Measurements from ENCODE around the gene KIF6. TPM values are rescaled to one million over a fixed set of nuclear protein-coding genes. Genes with fewer than 3 reads are reported as not detected.
"Not testable (repeated sequence)": the region's sequence is repeated elsewhere in the genome, so short reads cannot be mapped to it uniquely, and the experiment has no call there.

The KIF6 gene
- total RNA-seq, 4 donors from 2014 or later = 0.26 to 1.8 (median 1.6) TPM; not detected in 1

DNA sequence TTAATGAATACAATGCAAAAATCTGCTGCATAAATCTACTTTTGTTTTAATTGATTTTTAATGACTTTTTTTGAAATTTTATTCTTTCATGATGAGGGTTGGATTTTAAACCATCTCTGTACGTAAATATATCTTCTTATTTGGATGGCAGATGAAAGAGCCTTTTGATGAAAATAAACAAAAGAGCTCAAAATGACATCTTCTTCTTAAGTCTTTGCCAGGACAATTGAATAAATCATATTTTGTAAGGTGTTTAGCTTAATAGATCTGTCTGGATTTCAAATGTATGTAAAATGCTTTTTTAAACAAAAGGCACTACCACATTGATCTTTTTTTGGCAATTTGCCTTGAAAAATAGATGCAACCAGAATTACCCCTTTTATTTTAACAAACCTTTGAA lies 39.3 kb downstream of the KIF6 start:
- no peaks in the 10 kb centered on the region for H3K36me3 ChIP-seq
- no peak for TF ChIP-seq POLR2A (IDR thresholded peaks at IDR 0.05)
- TF ChIP-seq, protein P1, sequence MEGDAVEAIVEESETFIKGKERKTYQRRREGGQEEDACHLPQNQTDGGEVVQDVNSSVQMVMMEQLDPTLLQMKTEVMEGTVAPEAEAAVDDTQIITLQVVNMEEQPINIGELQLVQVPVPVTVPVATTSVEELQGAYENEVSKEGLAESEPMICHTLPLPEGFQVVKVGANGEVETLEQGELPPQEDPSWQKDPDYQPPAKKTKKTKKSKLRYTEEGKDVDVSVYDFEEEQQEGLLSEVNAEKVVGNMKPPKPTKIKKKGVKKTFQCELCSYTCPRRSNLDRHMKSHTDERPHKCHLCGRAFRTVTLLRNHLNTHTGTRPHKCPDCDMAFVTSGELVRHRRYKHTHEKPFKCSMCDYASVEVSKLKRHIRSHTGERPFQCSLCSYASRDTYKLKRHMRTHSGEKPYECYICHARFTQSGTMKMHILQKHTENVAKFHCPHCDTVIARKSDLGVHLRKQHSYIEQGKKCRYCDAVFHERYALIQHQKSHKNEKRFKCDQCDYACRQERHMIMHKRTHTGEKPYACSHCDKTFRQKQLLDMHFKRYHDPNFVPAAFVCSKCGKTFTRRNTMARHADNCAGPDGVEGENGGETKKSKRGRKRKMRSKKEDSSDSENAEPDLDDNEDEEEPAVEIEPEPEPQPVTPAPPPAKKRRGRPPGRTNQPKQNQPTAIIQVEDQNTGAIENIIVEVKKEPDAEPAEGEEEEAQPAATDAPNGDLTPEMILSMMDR (IDR thresholded peaks at IDR 0.05) = no peak
- no peak overlapping the region for H3K27ac ChIP-seq
- intact Hi-C loops (cut with DNase I; ENCODE audit: low total_unique reads) = no loop called here
- no peaks in the 10 kb centered on the region for H3K4me1 ChIP-seq
- no peaks in the 10 kb centered on the region for H3K27me3 ChIP-seq
- no peak overlapping the region for H3K4me3 ChIP-seq
- no peaks in the 10 kb centered on the region for H3K9me3 ChIP-seq
- DNase-seq = no peak

- no peaks in the 10 kb centered on the region for H3K9me3 ChIP-seq
- H3K36me3 ChIP-seq = no peaks in the 10 kb centered on the region
- intact Hi-C loops (cut with DNase I; ENCODE audit: low total_unique reads) = no loop called here
- no peak overlapping the region for H3K4me3 ChIP-seq
- no peaks in the 10 kb centered on the region for H3K27me3 ChIP-seq
- no peak overlapping the region for H3K27ac ChIP-seq
- no peaks in the 10 kb centered on the region for H3K4me1 ChIP-seq
- no peak for TF ChIP-seq POLR2A (IDR thresholded peaks at IDR 0.05)
- TF ChIP-seq, protein P1 (IDR thresholded peaks at IDR 0.05) = no peak
- no peak for DNase-seq
Measured at GRCh38 chr6:39685489-39685826, 39.8 kb downstream of the KIF6 start.

- no peak overlapping the region for H3K27ac ChIP-seq
- H3K27me3 ChIP-seq = no peaks in the 10 kb centered on the region
- H3K4me3 ChIP-seq = no peak overlapping the region
- H3K4me1 ChIP-seq = no peaks in the 10 kb centered on the region
- TF ChIP-seq, protein P1 (IDR thresholded peaks at IDR 0.05) = no peak
- TF ChIP-seq POLR2A (IDR thresholded peaks at IDR 0.05) = no peak
- no peaks in the 10 kb centered on the region for H3K9me3 ChIP-seq
- intact Hi-C loops (cut with DNase I; ENCODE audit: low total_unique reads) = no loop called here
- no peaks in the 10 kb centered on the region for H3K36me3 ChIP-seq
- DNase-seq = no peak
Measured at GRCh38 chr6:39684790-39685488, 40.3 kb downstream of the KIF6 start.

DNA sequence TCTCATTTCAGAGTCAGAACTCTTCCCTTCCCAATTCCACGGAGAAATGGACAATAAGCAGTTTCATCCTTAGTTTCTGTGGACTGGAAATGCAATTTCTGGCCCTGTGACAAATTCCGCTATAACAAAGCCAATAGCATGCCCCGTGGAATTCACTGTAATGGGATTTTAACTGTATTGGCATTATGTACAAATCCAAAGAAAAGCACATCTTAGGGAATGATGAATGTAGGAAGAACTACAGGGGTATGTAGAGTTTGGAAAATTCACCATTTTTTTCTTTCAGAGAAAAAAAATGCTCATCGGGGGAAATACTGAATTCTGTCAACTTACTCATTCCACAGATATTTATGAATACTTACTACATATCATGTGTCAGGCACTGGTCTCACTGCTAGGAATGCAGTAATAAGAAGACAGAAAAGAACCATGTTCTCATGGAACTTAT lies 43.5 kb downstream of the KIF6 start:
- H3K27ac ChIP-seq = no peak overlapping the region
- H3K4me1 ChIP-seq = no peaks in the 10 kb centered on the region
- no peaks in the 10 kb centered on the region for H3K27me3 ChIP-seq
- intact Hi-C loops (cut with DNase I; ENCODE audit: low total_unique reads) = no loop called here
- no peaks in the 10 kb centered on the region for H3K36me3 ChIP-seq
- no peak for DNase-seq
- no peaks in the 10 kb centered on the region for H3K9me3 ChIP-seq
- no peak overlapping the region for H3K4me3 ChIP-seq
- TF ChIP-seq, protein P1 (IDR thresholded peaks at IDR 0.05) = no peak
- TF ChIP-seq POLR2A (IDR thresholded peaks at IDR 0.05) = no peak

- Histone ChIP-seq H3K4me1 (no peaks in the 10 kb centered on the region), H3K4me3 (no peak overlapping the region), H3K27me3 (no peaks in the 10 kb centered on the region), H3K27ac (no peak overlapping the region), H3K36me3 (no peaks in the 10 kb centered on the region), H3K9me3 (no peaks in the 10 kb centered on the region)
- intact Hi-C loops (cut with DNase I; ENCODE audit: low total_unique reads) = no loop called here
- TF ChIP-seq POLR2A (IDR thresholded peaks at IDR 0.05) = no peak
- TF ChIP-seq, protein P1 (IDR thresholded peaks at IDR 0.05) = no peak
- no peak for DNase-seq
Measured at GRCh38 chr6:39678914-39679313, 46.3 kb downstream of the KIF6 start.

- H3K4me1 ChIP-seq; H3K4me3 ChIP-seq; H3K9me3 ChIP-seq; intact Hi-C loops (cut with DNase I; ENCODE audit: low total_unique reads); H3K36me3 ChIP-seq; H3K27me3 ChIP-seq; H3K27ac ChIP-seq; DNase-seq: not testable (repeated sequence)
Measured at GRCh38 chr6:39677318-39677717, 47.9 kb downstream of the KIF6 start.

All from uterus (tissue), 4 donors.